ENCODE data around the gene OR2AG2. TPM values are rescaled to one million over a fixed set of nuclear protein-coding genes. Genes with fewer than 3 reads are reported as not detected.

The OR2AG2 gene
- total and polyA plus RNA-seq, 2 donors (not counting 1 experiment from before 2014, with no cell fraction given): 0.27 TPM; not detected in 1

GRCh38 chr11:6724013-6724412, 47.8 kb downstream of the OR2AG2 start:
- Mint-ChIP-seq H3K27me3 (no peaks in the 10 kb centered on the region), H3K4me1 (peaks cover 66% of the 10 kb centered on the region), H3K27ac (no peak overlapping the region), H3K4me3 (no peak overlapping the region), H3K9me3 (ENCODE audit: insufficient read depth) (no peaks in the 10 kb centered on the region)
- Histone ChIP-seq H3K27me3 (replicated peaks in 1 of 4; ENCODE audit: control extremely low read depth in 1 of 4, control insufficient read depth in 3 of 4, insufficient read depth in 4 of 4, low read length in 3 of 4) (no peaks in the 10 kb centered on the region), H4K20me1 (ENCODE audit: control insufficient read depth, insufficient read depth, low read length, poor library complexity, severe bottlenecking) (peaks cover 77% of the 10 kb centered on the region), H3K27ac (ENCODE audit: low read length in 2 of 2) (no peak overlapping the region), H3K9ac (ENCODE audit: low read length) (no peak overlapping the region), H3K36me3 (replicated peaks in 1 of 2; ENCODE audit: control extremely low read depth in 1 of 2, control insufficient read depth in 1 of 2, extremely low read depth in 1 of 2, insufficient read depth in 2 of 2, low read length in 1 of 2) (peaks cover 5 to 62% of the 10 kb centered on the region in 2 experiments), H2AFZ (ENCODE audit: insufficient read depth, low read depth, low read length, poor library complexity, severe bottlenecking) (no peak overlapping the region), H3K79me2 (ENCODE audit: control insufficient read depth, insufficient read depth, low read length) (peaks cover 100% of the 10 kb centered on the region), H3K9me3 (ENCODE audit: control extremely low read depth in 1 of 3, control insufficient read depth in 2 of 3, insufficient read depth in 1 of 3, low read length in 2 of 3) (peaks cover 0 to 4% (median 0%) of the 10 kb centered on the region in 3 donors), H3K4me3 (ENCODE audit: control extremely low read depth in 1 of 5, extremely low read depth in 1 of 5, insufficient read depth in 1 of 5, low read depth in 2 of 5, low read length in 4 of 5) (no peak overlapping the region), H3K4me1 (ENCODE audit: control insufficient read depth in 2 of 2, insufficient read depth in 2 of 2, low read length in 2 of 2) (peaks cover 9 to 13% of the 10 kb centered on the region in 2 donors), H3K4me2 (replicated peaks; ENCODE audit: low read depth, low read length, poor library complexity, severe bottlenecking) (no peak overlapping the region)
- ChIA-PET CTCF (interaction anchor here (1.0 to 16.3 kb wide), 3 partner anchors 12 to 33 kb away, joined by 4 to 158 read pairs (median 5); no protein-coding TSS in a partner anchor), POLR2A (no interaction called here)
- DNase-seq: no peak
- no peak for ATAC-seq (ENCODE audit: low read depth)
- TF ChIP-seq CTCF (IDR thresholded peaks at IDR 0.05) (no peak), EZH2 (IDR thresholded peaks at IDR 0.05; ENCODE audit: borderline replicate concordance, insufficient read depth, low read depth, low read length, poor library complexity, severe bottlenecking) (no peak)
- intact Hi-C loops (cut with micrococcal nuclease): no loop called here
- no CpG with 5 or more reads among the region's 1 CpG for WGBS (ENCODE audit: insufficient coverage)

GRCh38 chr11:6721343-6721742, 50.4 kb downstream of the OR2AG2 start:
- Histone ChIP-seq H3K79me2 (ENCODE audit: control insufficient read depth, insufficient read depth, low read length) (peaks cover 93% of the 10 kb centered on the region), H2AFZ (ENCODE audit: insufficient read depth, low read depth, low read length, poor library complexity, severe bottlenecking) (no peak overlapping the region), H3K36me3 (replicated peaks in 1 of 2; ENCODE audit: control extremely low read depth in 1 of 2, control insufficient read depth in 1 of 2, extremely low read depth in 1 of 2, insufficient read depth in 2 of 2, low read length in 1 of 2) (peaks cover 5 to 63% of the 10 kb centered on the region in 2 experiments), H3K4me2 (replicated peaks; ENCODE audit: low read depth, low read length, poor library complexity, severe bottlenecking) (no peak overlapping the region), H3K4me3 (ENCODE audit: control extremely low read depth in 1 of 5, extremely low read depth in 1 of 5, insufficient read depth in 1 of 5, low read depth in 2 of 5, low read length in 4 of 5) (no peak overlapping the region), H3K9ac (ENCODE audit: low read length) (no peak overlapping the region), H4K20me1 (ENCODE audit: control insufficient read depth, insufficient read depth, low read length, poor library complexity, severe bottlenecking) (peaks cover 78% of the 10 kb centered on the region), H3K4me1 (ENCODE audit: control insufficient read depth in 2 of 2, insufficient read depth in 2 of 2, low read length in 2 of 2) (peaks cover 9 to 13% of the 10 kb centered on the region in 2 donors), H3K27ac (ENCODE audit: low read length in 2 of 2) (peak overlapping the region in 1 of 2 donors; percentile 5), H3K27me3 (replicated peaks in 1 of 4; ENCODE audit: control extremely low read depth in 1 of 4, control insufficient read depth in 3 of 4, insufficient read depth in 4 of 4, low read length in 3 of 4) (no peaks in the 10 kb centered on the region), H3K9me3 (ENCODE audit: control extremely low read depth in 1 of 3, control insufficient read depth in 2 of 3, insufficient read depth in 1 of 3, low read length in 2 of 3) (no peaks in the 10 kb centered on the region)
- ChIA-PET POLR2A (no interaction called here), CTCF (interaction anchor here (1.3 to 16.3 kb wide), 5 partner anchors 14 to 190 kb away, joined by 3 to 158 read pairs (median 5); no protein-coding TSS in a partner anchor)
- no peaks in the 10 kb centered on the region for H3K27me3 Mint-ChIP-seq
- DNase-seq (no peak), ATAC-seq (ENCODE audit: low read depth) (no peak)
- intact Hi-C loops (cut with micrococcal nuclease): no loop called here
- TF ChIP-seq CTCF (IDR thresholded peaks at IDR 0.05): no peak
- WGBS (ENCODE audit: insufficient coverage): no CpG with 5 or more reads among the region's 1 CpG
- H3K4me3 Mint-ChIP-seq: no peak overlapping the region
- H3K9me3 Mint-ChIP-seq (ENCODE audit: insufficient read depth): no peaks in the 10 kb centered on the region
- H3K4me1 Mint-ChIP-seq: peaks cover 47% of the 10 kb centered on the region
- no peak overlapping the region for H3K27ac Mint-ChIP-seq
